Jurkat, Clone E6-1 (cell line): Measurements from ENCODE around the gene GPR26.
"Not testable (repeated sequence)": the region's sequence is repeated elsewhere in the genome, so short reads cannot be mapped to it uniquely, and the experiment has no call there.

Experiments used
- DNase-seq: peaks from one replicate; pipeline ENCODE4 v3.0.0-alpha.2; 2011; ENCODE audit warnings: low read depth, low spot score
- H3K4me3 ChIP-seq: 2 replicates; pipeline ENCODE4 v1.5.1; 2011; ENCODE audit warnings: mild to moderate bottlenecking, low read length, control low read depth, moderate library complexity

The GPR26 gene

DNA sequence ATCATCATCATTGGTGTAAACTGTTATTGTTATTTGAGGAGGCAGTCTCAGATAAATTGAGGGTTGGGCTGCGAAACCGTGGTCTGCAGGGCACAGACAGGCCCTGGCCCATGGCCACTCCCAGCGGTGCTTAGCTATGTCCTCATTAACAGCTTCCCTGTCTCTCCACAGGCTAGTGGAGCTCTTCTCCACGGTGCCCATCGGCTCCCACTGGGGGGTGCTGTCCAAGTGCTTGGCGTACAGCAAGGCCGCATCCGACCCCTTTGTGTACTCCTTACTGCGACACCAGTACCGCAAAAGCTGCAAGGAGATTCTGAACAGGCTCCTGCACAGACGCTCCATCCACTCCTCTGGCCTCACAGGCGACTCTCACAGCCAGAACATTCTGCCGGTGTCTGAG, 21.6 kb downstream of the GPR26 start:
- no peak for DNase-seq
- H3K4me3 ChIP-seq, result no peak overlapping the region

DNA sequence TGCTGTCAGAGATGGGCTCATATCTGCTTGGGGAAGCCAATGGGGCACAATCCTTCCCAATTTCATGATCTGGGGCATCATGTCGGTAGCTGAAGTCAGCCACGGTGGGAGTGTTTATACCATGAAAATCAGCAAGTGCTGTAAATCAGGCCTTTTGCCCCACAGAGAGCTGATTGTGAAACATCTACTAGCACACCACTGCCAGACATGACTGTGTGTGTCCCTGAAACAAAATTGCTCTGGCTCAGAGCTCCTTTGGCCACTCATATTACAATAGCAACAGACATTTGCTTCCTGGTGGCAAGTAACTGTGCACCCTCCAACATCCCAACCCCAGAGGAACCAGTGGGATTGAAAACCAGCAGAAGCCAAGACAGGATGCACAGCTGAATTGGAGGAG, 23.7 kb downstream of the GPR26 start:
- DNase-seq, result no peak
- no peak overlapping the region for H3K4me3 ChIP-seq

- DNase-seq, result no peak
- no peak overlapping the region for H3K4me3 ChIP-seq
Observed at GRCh38 chr10:123703195-123703790, 37.1 kb downstream of the GPR26 start.

- no peak overlapping the region for H3K4me3 ChIP-seq
Observed at GRCh38 chr10:123704076-123704475, 37.9 kb downstream of the GPR26 start.

DNA sequence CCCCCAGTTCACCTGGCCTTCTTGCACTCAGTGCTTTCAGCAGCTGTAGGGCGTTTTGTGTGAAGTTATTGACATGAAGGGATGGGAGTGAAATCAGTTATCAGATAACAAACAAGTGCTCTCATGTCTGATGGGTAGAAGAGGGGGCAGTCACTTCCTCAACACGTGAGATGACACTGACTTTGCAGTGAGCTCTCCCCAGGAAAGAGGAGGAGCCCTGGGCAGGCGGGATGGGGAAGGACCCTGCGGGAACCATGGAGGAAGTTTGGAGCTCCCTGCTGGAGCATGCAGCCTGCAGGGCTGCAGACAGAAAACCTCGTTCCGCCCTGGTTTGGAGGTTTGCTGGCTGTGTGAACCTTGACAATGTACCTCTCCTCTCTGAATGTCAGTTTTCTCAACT, 38.7 kb downstream of the GPR26 start:
- no peak overlapping the region for H3K4me3 ChIP-seq
- DNase-seq, result no peak

More at GRCh38 chr10:123704076-123704475, 37.9 kb downstream of the GPR26 start:
- no peak for DNase-seq

GRCh38 chr10:123706236-123706635, 40.1 kb downstream of the GPR26 start:
- DNase-seq, result no peak

DNA sequence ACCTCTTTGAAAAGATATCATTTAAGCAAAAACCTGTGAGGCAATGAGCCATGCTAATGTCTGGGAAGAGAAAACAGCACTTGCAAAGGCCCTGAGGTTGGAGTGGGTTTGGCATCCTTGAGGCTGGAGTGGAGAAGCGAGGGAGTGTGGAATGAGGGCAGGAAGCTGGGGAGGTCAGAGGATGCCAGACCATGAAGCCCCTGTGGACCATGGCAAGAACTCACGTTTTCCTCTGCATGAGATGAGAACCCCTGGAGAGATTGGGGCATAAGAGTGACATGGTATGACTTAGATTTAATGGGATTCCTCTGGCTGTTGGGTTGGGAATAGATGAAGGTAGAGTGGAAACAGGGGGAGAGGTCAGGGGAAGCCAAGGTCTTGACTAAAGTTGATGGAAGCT, 49.4 kb downstream of the GPR26 start:
- H3K4me3 ChIP-seq, result no peak overlapping the region
- DNase-seq, result no peak

More at GRCh38 chr10:123706236-123706635, 40.1 kb downstream of the GPR26 start:
- H3K4me3 ChIP-seq, result no peak overlapping the region

- no peak for DNase-seq
- no peak overlapping the region for H3K4me3 ChIP-seq
Observed at GRCh38 chr10:123717336-123717735, 51.2 kb downstream of the GPR26 start.

DNA sequence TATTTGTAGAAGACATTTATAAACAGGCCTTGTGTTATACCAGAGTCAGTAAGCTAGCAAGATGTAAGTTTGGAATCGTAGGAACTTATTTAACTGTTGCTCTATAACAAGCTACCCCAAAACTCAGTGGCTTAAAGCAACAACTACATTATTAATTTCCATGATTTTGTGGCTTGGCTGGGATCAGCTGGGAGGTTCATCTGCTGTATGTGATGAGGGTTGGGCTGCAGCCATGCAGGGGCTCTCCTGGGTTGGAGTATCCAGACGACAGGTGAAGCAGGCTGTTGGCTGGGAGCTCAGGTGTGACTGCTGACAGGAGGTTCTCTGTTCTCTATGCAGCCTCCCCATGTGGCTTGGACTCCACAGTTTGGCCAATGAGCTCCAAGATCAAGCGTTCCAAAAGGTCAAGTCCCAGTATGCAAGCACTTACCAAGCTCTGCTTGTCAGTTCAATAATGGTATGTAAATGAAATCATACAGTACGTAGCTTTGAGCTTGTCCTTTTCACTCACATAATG, 52.4 kb downstream of the GPR26 start:
- no peak for DNase-seq
- no peak overlapping the region for H3K4me3 ChIP-seq

GRCh38 chr10:123720536-123720935, 54.4 kb downstream of the GPR26 start:
- no peak overlapping the region for H3K4me3 ChIP-seq
- no peak for DNase-seq

GRCh38 chr10:123721441-123722049, 55.4 kb downstream of the GPR26 start:
- DNase-seq, result no peak
- no peak overlapping the region for H3K4me3 ChIP-seq

GRCh38 chr10:123722351-123722750, 56.2 kb downstream of the GPR26 start:
- H3K4me3 ChIP-seq, result no peak overlapping the region
- no peak for DNase-seq

- H3K4me3 ChIP-seq, result no peak overlapping the region
- DNase-seq, result no peak
Observed at GRCh38 chr10:123724747-123725146, 58.6 kb downstream of the GPR26 start.

DNA sequence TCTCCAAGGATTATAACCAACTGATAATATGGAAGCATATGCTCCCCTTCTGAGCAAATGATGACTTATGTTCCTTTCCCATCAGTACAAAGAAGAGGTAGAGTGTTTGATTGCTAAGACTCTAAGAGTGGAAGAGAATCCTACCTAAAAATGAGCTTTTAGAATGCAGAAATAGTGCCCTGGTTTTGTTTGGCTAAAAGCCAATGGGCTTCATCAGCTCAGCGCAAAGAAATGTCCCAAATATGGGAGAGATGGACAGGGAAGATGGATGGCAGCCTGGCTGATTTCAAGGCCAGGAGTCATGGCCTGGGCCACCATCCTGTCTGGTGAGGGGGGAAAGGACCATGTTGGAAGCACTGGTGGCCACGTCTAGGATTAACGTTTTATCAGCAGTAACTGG, 60.2 kb downstream of the GPR26 start:
- no peak for DNase-seq
- H3K4me3 ChIP-seq, result no peak overlapping the region

- H3K4me3 ChIP-seq, result no peak overlapping the region
- DNase-seq, result no peak
Observed at GRCh38 chr10:123726836-123727235, 60.7 kb downstream of the GPR26 start.

DNA sequence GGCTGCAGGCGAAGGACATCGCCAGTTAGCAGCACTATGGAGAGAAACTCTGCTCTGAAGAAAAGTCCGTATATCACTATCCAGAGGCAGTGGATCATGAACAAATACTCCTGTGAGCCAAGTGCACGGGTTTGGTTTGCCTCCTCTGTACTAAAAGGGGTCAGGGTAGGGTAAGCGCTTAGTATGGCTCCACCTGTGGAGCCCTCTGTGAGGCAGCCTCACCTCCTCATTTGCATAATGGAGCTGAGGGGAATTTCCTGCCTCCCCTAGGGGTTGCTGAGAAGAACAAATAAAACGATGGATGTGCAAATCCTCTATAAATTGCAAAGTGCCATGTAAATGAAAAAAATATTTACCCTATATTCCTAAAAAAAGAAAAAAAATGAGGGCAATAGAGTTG, 63.4 kb downstream of the GPR26 start:
- no peak overlapping the region for H3K4me3 ChIP-seq
- no peak for DNase-seq

GRCh38 chr10:123736917-123737316, 70.8 kb downstream of the GPR26 start:
- not testable (repeated sequence) for H3K4me3 ChIP-seq, DNase-seq

DNA sequence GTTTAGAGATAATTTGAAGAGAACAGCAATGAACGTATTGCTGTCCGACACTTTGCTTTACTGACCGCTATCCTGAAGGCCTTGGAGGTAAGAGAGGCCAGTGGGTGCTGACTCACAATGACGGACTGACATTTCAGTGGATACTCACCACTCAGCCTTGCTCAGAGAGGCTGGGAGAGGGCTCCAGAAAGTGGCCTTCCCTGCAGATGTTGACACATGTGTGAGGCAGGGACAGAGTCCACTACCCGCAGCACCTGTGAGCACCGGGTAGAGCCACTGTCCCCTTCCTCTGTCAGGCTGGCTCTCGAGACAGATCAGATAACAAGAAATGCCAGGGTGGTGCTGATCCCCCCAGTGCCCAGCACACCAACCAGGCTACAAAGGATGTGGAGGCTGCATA, 75.0 kb downstream of the GPR26 start:
- H3K4me3 ChIP-seq, result no peak overlapping the region
- DNase-seq, result no peak

- no peak for DNase-seq
- H3K4me3 ChIP-seq, result no peak overlapping the region
Observed at GRCh38 chr10:123741711-123742110, 75.6 kb downstream of the GPR26 start.

DNA sequence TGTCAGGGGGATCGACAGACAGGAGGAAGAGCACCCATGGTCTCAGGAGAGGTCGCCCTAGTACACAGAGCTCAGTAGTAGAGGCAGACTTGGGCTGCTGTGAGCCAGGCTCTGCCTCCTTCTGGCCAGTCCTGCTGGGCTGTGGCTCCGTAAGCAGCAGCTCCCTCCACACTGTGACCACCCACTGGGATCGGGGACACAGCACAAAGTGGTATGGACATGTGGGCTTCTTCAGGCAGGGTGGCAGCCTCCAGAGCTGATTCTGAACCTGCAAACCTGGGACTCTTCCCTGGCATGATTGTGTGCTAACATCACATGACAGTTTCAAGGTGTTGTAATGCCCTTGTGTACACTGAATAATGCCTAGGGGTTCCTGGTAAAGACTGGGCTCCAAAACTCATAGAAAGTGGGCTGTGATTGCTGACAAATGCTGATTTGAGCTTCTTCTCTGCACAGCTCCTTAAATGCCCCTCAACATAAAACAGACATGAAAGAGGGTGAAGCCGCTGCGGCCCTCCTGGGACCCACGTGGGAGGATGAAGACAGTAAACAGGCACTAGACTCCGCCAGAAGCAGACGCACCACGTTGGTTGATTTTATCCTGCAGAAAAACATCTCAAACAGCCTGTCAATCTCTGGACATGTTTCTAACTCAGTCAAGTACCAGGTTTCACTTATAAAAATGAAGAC, 76.7 kb downstream of the GPR26 start:
- H3K4me3 ChIP-seq, result no peak overlapping the region
- DNase-seq, result no peak
